ENCODE measurements around the gene DCAF5. TPM values are rescaled to one million over a fixed set of nuclear protein-coding genes. Genes with fewer than 3 reads are reported as not detected.

Gene DCAF5
- total RNA-seq (10 to 100 TPM; 49.3 to 63.1 (median 58.7) TPM), polyA plus RNA-seq (10 to 100 TPM; 14.1 to 18.2 TPM)
- long read RNA-seq, donor 1, full-length matches to known transcripts: 8 of 36 reads
- long read RNA-seq, donor 1, partial matches to known transcripts: 2 of 36 reads
- long read RNA-seq, donor 1, other reads (novel, unspliced or antisense): 26 of 36 reads
- long read RNA-seq, donor 2, full-length matches to known transcripts: 7 of 43 reads
- long read RNA-seq, donor 2, partial matches to known transcripts: 3 of 43 reads
- long read RNA-seq, donor 2, other reads (novel, unspliced or antisense): 33 of 43 reads
- long read RNA-seq, donor 3, full-length matches to known transcripts: 21 of 57 reads
- long read RNA-seq, donor 3, partial matches to known transcripts: 9 of 57 reads
- long read RNA-seq, donor 3, other reads (novel, unspliced or antisense): 27 of 57 reads

GRCh38 chr14:69152902-69153151 lies at the start of gene DCAF5:
DCAF5 (minus strand) TSS chr14:69153119; CDS start chr14:69152978, 141 bp downstream.
- H3K36me3 ChIP-seq: peaks cover 0 to 17% (median 0%) of the 10 kb centered on the region in 9 donors
- peak within 1 kb of the TSS; percentile 79 to 98 (median 90) for H3K4me3 ChIP-seq
- WGBS, 2 donors: 1% methylated on average over 25 to 26 of the region's 26 CpGs
- ATAC-seq (no peak), DNase-seq (peak in 1 of 2 donors; percentile 94)
- H3K9me3 ChIP-seq: no peaks in the 10 kb centered on the region
- H3K27ac ChIP-seq: peak within 1 kb of the TSS; percentile 76 to 98 (median 94)
- H3K4me1 ChIP-seq: peaks cover 3 to 44% (median 36%) of the 10 kb centered on the region in 9 donors
- no peak for TF ChIP-seq CTCF (IDR thresholded peaks at IDR 0.05)
- H3K27me3 ChIP-seq: no peaks in the 10 kb centered on the region
- intact Hi-C loops (cut with DNase I): loop anchor here in 6 of 10 donors (5.0 to 10.0 kb wide), 4 partner anchors 39 to 89 kb away; partner anchors contain the start of gene EXD2 (in 4 of the 6)

- intact Hi-C loops (cut with DNase I): no loop called here
- ATAC-seq: no peak
- 92 to 93% methylated on average over 10 of the region's 10 CpGs for WGBS, 2 donors
Observed at GRCh38 chr14:69199786-69200185, 46.9 kb upstream of the DCAF5 start.

GRCh38 chr14:69193721-69194120 lies 40.8 kb upstream of the DCAF5 start:
- DNase-seq (no peak), ATAC-seq (no peak)
- no peaks in the 10 kb centered on the region for H3K9me3 ChIP-seq
- no peak for TF ChIP-seq CTCF (IDR thresholded peaks at IDR 0.05)
- no peak overlapping the region for H3K4me3 ChIP-seq
- peaks cover 0 to 9% (median 0%) of the 10 kb centered on the region in 9 donors for H3K36me3 ChIP-seq
- no peak overlapping the region for H3K27ac ChIP-seq
- peaks cover 0 to 11% (median 9%) of the 10 kb centered on the region in 9 donors for H3K4me1 ChIP-seq
- no peaks in the 10 kb centered on the region for H3K27me3 ChIP-seq
- intact Hi-C loops (cut with DNase I): loop anchor here in 5 of 10 donors (5.0 kb wide), 2 partner anchors 41 to 66 kb away; partner anchors contain the start of gene DCAF5 (in 4 of the 5)
- WGBS, 2 donors: 92 to 93% methylated on average over 5 of the region's 5 CpGs

More at GRCh38 chr14:69199786-69200185, 46.9 kb upstream of the DCAF5 start:
- Histone ChIP-seq H3K9me3 (no peaks in the 10 kb centered on the region), H3K36me3 (peaks cover 0 to 14% (median 0%) of the 10 kb centered on the region in 9 donors), H3K27ac (no peak overlapping the region), H3K4me1 (no peaks in the 10 kb centered on the region), H3K27me3 (no peaks in the 10 kb centered on the region), H3K4me3 (no peak overlapping the region)
- no peak for DNase-seq
- no peak for TF ChIP-seq CTCF (IDR thresholded peaks at IDR 0.05)

GRCh38 chr14:69191340-69192111 lies 38.6 kb upstream of the DCAF5 start, which contains the start of gene EXD2:
EXD2 (plus strand) TSS chr14:69191498; CDS start chr14:69209471, 17,973 bp downstream.
- H3K27ac ChIP-seq: peak within 1 kb of the TSS; percentile 13 to 87 (median 82)
- peak; percentile 84 to 87 for DNase-seq
- H3K4me1 ChIP-seq: peaks cover 0 to 11% (median 9%) of the 10 kb centered on the region in 9 donors
- intact Hi-C loops (cut with DNase I): loop anchor here in 6 of 10 donors (1.0 to 5.0 kb wide), 3 partner anchors 37 to 64 kb away; partner anchors contain the start of gene DCAF5 (in 4 of the 6)
- H3K36me3 ChIP-seq: peaks cover 0 to 8% (median 0%) of the 10 kb centered on the region in 9 donors
- no peaks in the 10 kb centered on the region for H3K27me3 ChIP-seq
- no peak for TF ChIP-seq CTCF (IDR thresholded peaks at IDR 0.05)
- ATAC-seq: peak; percentile 98 to 99 (median 99)
- no peaks in the 10 kb centered on the region for H3K9me3 ChIP-seq
- peak within 1 kb of the TSS; percentile 78 to 99 (median 96) for H3K4me3 ChIP-seq
- WGBS, 2 donors: 0 to 1% methylated on average over 56 to 58 of the region's 58 CpGs
